Kidney epithelial cell (primary cell): ENCODE measurements around the gene TP53BP2. TPM values are rescaled to one million over a fixed set of nuclear protein-coding genes. Genes with fewer than 3 reads are reported as not detected.
"Not testable (repeated sequence)": the region's sequence is repeated elsewhere in the genome, so short reads cannot be mapped to it uniquely, and the experiment has no call there.

Source experiments
- DNase-seq: peaks from one replicate; pipeline ENCODE4 v3.0.0-alpha.2; 2010; ENCODE audit warnings: low read depth
- H3K27me3 ChIP-seq: 2 replicates; pipeline ENCODE4 v1.6.0; 2011; ENCODE audit warnings: low read length; ENCODE audit not compliant: control insufficient read depth, insufficient read depth
- H3K36me3 ChIP-seq: 2 replicates; pipeline ENCODE4 v1.5.1; 2011; ENCODE audit warnings: low read length; ENCODE audit not compliant: control insufficient read depth, insufficient read depth
- H3K4me3 ChIP-seq: 2 replicates; pipeline ENCODE4 v1.5.1; 2011; ENCODE audit warnings: low read depth, mild to moderate bottlenecking, control low read depth, low read length
- CTCF ChIP-seq: IDR thresholded peaks from 2 replicates; pipeline ENCODE4 v1.5.1; 2011; ENCODE audit warnings: mild to moderate bottlenecking, moderate library complexity, low read length, control low read depth, inconsistent platforms; ENCODE audit not compliant: insufficient read depth, poor library complexity, severe bottlenecking
- total RNA-seq: library from RNA; depleted of rRNA; stranded (reverse); fragments of >200 nt; gene quantifications from 2 replicates; pipeline ENCODE4 v1.2.3, GENCODE V29; 2015

TP53BP2 gene
- total RNA-seq, 1 donor from 2014 or later, result 97.1 TPM

GRCh38 chr1:223820971-223821370, 24.8 kb downstream of the TP53BP2 start:
- H3K27me3 ChIP-seq, result no peaks in the 10 kb centered on the region
- H3K36me3 ChIP-seq, result no peaks in the 10 kb centered on the region
- DNase-seq, result no peak
- no peak overlapping the region for H3K4me3 ChIP-seq
- no peak for TF ChIP-seq CTCF

GRCh38 chr1:223820515-223820858, 25.3 kb downstream of the TP53BP2 start:
- Histone ChIP-seq H3K36me3 (no peaks in the 10 kb centered on the region), H3K27me3 (no peaks in the 10 kb centered on the region), H3K4me3 (no peak overlapping the region)
- TF ChIP-seq CTCF, result no peak
- no peak for DNase-seq

GRCh38 chr1:223819730-223820514, 25.8 kb downstream of the TP53BP2 start:
- no peaks in the 10 kb centered on the region for H3K27me3 ChIP-seq
- H3K4me3 ChIP-seq, result no peak overlapping the region
- TF ChIP-seq CTCF, result no peak
- no peaks in the 10 kb centered on the region for H3K36me3 ChIP-seq
- no peak for DNase-seq

- not testable (repeated sequence) for H3K36me3 ChIP-seq, DNase-seq, H3K4me3 ChIP-seq, H3K27me3 ChIP-seq
These were observed 28.5 kb downstream of the TP53BP2 start for GRCh38 chr1:223817265-223817664.

GRCh38 chr1:223815865-223816264, 29.9 kb downstream of the TP53BP2 start:
- peak; percentile 25 for DNase-seq
- H3K4me3 ChIP-seq, result no peak overlapping the region
- H3K36me3 ChIP-seq, result no peaks in the 10 kb centered on the region
- no peak for TF ChIP-seq CTCF
- no peaks in the 10 kb centered on the region for H3K27me3 ChIP-seq

GRCh38 chr1:223815020-223815853, 30.5 kb downstream of the TP53BP2 start:
- no peaks in the 10 kb centered on the region for H3K36me3 ChIP-seq
- no peak overlapping the region for H3K4me3 ChIP-seq
- TF ChIP-seq CTCF, result no peak
- no peaks in the 10 kb centered on the region for H3K27me3 ChIP-seq
- no peak for DNase-seq
